Measurements from ENCODE around the gene VAPA. TPM values are rescaled to one million over a fixed set of nuclear protein-coding genes. Genes with fewer than 3 reads are reported as not detected.
A peak's percentile ranks its signal among the peaks of the same experiment; 100 is the strongest.

The VAPA gene
- total and polyA plus RNA-seq, 7 experiments from 2014 or later, result 109 to 278 (median 164) TPM

DNA sequence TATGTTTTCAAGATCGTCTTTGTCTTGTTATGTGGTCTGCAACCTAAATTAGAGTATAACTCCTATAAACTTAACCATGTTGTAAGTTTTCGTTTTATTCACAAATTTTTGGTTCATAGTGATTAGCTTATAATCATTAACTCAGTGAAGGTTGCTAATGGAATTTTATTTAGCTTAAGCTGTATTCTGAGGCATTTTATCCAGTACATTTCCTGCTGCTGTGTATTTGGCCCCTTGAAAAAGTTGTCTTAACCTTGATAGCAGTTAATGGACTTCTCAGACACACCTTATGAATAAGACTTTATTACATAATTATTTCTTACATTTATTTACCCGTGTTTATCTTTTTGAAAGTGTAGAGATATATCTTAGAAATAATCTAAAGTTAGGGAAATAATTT, 20.5 kb downstream of the VAPA start:
- no peaks in the 10 kb centered on the region for H3K9me3 ChIP-seq (ENCODE audit: control insufficient read depth in 2 of 3, low read length in 3 of 3)
- no peak overlapping the region for H3K27ac ChIP-seq (ENCODE audit: low read depth, low read length)
- ATAC-seq (no peak), DNase-seq (no peak)
- peaks cover 5 to 37% (median 18%) of the 10 kb centered on the region in 5 donors for H3K36me3 Mint-ChIP-seq
- H3K27me3 Mint-ChIP-seq, result no peaks in the 10 kb centered on the region
- no peaks in the 10 kb centered on the region for H3K9me3 Mint-ChIP-seq
- no peak overlapping the region for H3K4me3 ChIP-seq (ENCODE audit: low read length)
- peak overlapping the region in 1 of 9 donors; percentile 51 for H3K27ac Mint-ChIP-seq
- H3K4me3 Mint-ChIP-seq, result no peak overlapping the region
- H3K27me3 ChIP-seq (ENCODE audit: control insufficient read depth in 2 of 2, insufficient read depth in 2 of 2, low read length in 2 of 2), result no peaks in the 10 kb centered on the region
- H3K4me1 Mint-ChIP-seq, result peaks cover 13 to 39% (median 34%) of the 10 kb centered on the region in 7 donors
- CTCF ChIA-PET, result no interaction called here
- intact Hi-C loops (cut with micrococcal nuclease), result no loop called here
- POLR2A ChIA-PET, result interaction anchor here (1.2 kb wide), 1 partner anchor 19 kb away, joined by 3 read pairs; no protein-coding TSS in a partner anchor
- peaks cover 13 to 50% (median 16%) of the 10 kb centered on the region in 3 experiments for H3K36me3 ChIP-seq (ENCODE audit: control insufficient read depth in 2 of 3, insufficient read depth in 3 of 3, low read length in 3 of 3)
- peaks cover 3 to 4% of the 10 kb centered on the region in 2 donors for H3K4me1 ChIP-seq (ENCODE audit: control insufficient read depth in 2 of 2, insufficient read depth in 2 of 2, low read length in 2 of 2)

DNA sequence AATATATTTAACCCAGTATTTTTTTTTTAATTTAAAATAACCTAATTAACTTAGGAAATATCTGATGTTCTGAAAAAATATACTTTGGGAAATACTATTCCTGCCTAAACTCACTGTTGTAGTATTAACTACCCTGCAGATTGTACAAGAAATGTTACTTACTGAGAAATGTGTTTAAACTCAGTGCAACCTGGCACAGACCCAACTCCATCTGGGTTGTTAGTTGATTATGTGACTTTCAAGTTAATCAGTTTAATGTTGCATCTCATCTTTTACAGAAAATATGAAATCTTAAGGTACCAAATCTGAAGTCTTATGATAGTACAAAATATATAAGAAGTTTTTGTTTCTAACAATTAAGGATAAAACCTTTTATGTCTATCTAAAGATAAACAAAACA, 27.3 kb downstream of the VAPA start:
- Mint-ChIP-seq H3K4me1 (peaks cover 7 to 21% (median 16%) of the 10 kb centered on the region in 7 donors), H3K4me3 (no peak overlapping the region), H3K9me3 (no peaks in the 10 kb centered on the region), H3K36me3 (peaks cover 6 to 49% (median 31%) of the 10 kb centered on the region in 5 donors), H3K27me3 (no peaks in the 10 kb centered on the region), H3K27ac (no peak overlapping the region)
- ChIA-PET CTCF (no interaction called here), POLR2A (no interaction called here)
- peaks cover 20 to 47% (median 30%) of the 10 kb centered on the region in 3 experiments for H3K36me3 ChIP-seq (ENCODE audit: control insufficient read depth in 2 of 3, insufficient read depth in 3 of 3, low read length in 3 of 3)
- H3K27me3 ChIP-seq (ENCODE audit: control insufficient read depth in 2 of 2, insufficient read depth in 2 of 2, low read length in 2 of 2), result no peaks in the 10 kb centered on the region
- no peaks in the 10 kb centered on the region for H3K9me3 ChIP-seq (ENCODE audit: control insufficient read depth in 2 of 3, low read length in 3 of 3)
- intact Hi-C loops (cut with micrococcal nuclease), result no loop called here
- no peaks in the 10 kb centered on the region for H3K4me1 ChIP-seq (ENCODE audit: control insufficient read depth in 2 of 2, insufficient read depth in 2 of 2, low read length in 2 of 2)
- ATAC-seq (no peak), DNase-seq (no peak)
- H3K27ac ChIP-seq (ENCODE audit: low read depth, low read length), result no peak overlapping the region
- no peak overlapping the region for H3K4me3 ChIP-seq (ENCODE audit: low read length)

DNA sequence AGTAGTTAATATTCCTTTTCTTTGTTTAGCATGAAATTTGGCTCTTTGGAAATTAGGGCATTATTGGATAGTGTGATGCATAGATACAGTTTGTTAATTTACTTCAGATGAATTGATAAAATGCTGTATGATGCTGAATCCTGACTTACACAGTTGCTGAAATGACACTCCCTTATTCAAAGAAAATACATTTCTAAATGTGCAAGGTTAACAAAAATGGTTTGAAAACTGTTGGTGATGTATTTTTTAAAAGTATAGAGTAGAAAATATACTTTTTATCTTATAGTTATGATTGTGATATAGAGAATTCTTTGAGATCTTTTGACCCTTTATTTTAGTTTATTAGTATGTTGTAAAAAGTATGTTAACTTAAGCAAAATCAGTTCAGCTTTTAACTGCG, 27.8 kb downstream of the VAPA start:
- Mint-ChIP-seq H3K4me1 (peaks cover 7 to 21% (median 16%) of the 10 kb centered on the region in 7 donors), H3K9me3 (no peaks in the 10 kb centered on the region), H3K27me3 (no peaks in the 10 kb centered on the region), H3K36me3 (peaks cover 6 to 50% (median 28%) of the 10 kb centered on the region in 5 donors), H3K27ac (no peak overlapping the region), H3K4me3 (no peak overlapping the region)
- Histone ChIP-seq H3K27me3 (ENCODE audit: control insufficient read depth in 2 of 2, insufficient read depth in 2 of 2, low read length in 2 of 2) (no peaks in the 10 kb centered on the region), H3K4me3 (ENCODE audit: low read length) (no peak overlapping the region), H3K36me3 (ENCODE audit: control insufficient read depth in 2 of 3, insufficient read depth in 3 of 3, low read length in 3 of 3) (peaks cover 20 to 47% (median 35%) of the 10 kb centered on the region in 3 experiments), H3K4me1 (ENCODE audit: control insufficient read depth in 2 of 2, insufficient read depth in 2 of 2, low read length in 2 of 2) (no peaks in the 10 kb centered on the region), H3K27ac (ENCODE audit: low read depth, low read length) (no peak overlapping the region), H3K9me3 (ENCODE audit: control insufficient read depth in 2 of 3, low read length in 3 of 3) (no peaks in the 10 kb centered on the region)
- CTCF ChIA-PET, result no interaction called here
- no peak for DNase-seq
- POLR2A ChIA-PET, result interaction anchor here (1.3 kb wide), 1 partner anchor 28 kb away, joined by 8 read pairs; the partner anchor contains the start of gene VAPA
- ATAC-seq, result no peak
- intact Hi-C loops (cut with micrococcal nuclease), result no loop called here

DNA sequence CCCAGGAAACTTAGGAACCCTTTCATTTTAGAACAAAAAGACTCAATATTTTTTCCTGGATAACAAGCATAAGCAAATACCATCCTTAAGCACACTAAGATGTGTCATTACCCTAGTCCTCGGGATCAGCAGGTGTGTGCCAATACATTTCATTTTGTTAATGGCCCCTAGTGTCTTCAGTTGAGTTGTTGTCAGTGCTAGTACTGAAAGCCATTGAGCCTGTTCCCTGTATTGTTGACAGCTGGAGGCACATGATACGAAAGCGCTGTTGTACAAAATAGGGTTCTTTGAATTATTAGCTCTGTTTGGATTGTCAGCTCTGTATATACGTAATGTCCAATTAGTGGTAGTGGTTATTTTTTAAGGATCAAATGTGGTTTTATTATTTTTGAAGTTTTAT, 29.5 kb downstream of the VAPA start:
- ATAC-seq (no peak), DNase-seq (no peak)
- ChIA-PET POLR2A (no interaction called here), CTCF (no interaction called here)
- Histone ChIP-seq H3K27me3 (ENCODE audit: control insufficient read depth in 2 of 2, insufficient read depth in 2 of 2, low read length in 2 of 2) (no peaks in the 10 kb centered on the region), H3K27ac (ENCODE audit: low read depth, low read length) (no peak overlapping the region), H3K4me3 (ENCODE audit: low read length) (no peak overlapping the region), H3K36me3 (ENCODE audit: control insufficient read depth in 2 of 3, insufficient read depth in 3 of 3, low read length in 3 of 3) (peaks cover 21 to 36% (median 23%) of the 10 kb centered on the region in 3 experiments), H3K4me1 (ENCODE audit: control insufficient read depth in 2 of 2, insufficient read depth in 2 of 2, low read length in 2 of 2) (no peaks in the 10 kb centered on the region), H3K9me3 (ENCODE audit: control insufficient read depth in 2 of 3, low read length in 3 of 3) (no peaks in the 10 kb centered on the region)
- Mint-ChIP-seq H3K27ac (no peak overlapping the region), H3K4me1 (peaks cover 7 to 21% (median 10%) of the 10 kb centered on the region in 7 donors), H3K9me3 (no peaks in the 10 kb centered on the region), H3K36me3 (peaks cover 6 to 47% (median 26%) of the 10 kb centered on the region in 5 donors), H3K27me3 (no peaks in the 10 kb centered on the region), H3K4me3 (no peak overlapping the region)
- intact Hi-C loops (cut with micrococcal nuclease), result no loop called here

DNA sequence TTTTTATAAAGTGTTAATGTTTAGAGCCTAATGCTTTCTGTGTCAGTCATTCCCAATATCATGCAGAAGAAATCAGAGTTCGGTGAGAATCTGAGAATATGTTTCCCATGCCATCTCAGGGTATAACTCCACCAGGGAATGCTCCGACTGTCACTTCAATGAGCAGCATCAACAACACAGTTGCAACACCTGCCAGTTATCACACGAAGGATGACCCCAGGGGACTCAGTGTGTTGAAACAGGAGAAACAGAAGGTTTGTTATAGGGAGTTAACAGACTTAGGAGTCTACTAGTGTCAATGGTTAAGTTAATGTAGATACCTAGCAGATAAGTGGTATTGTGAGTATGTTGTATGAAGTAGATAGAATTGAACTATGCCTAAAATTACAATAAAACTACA, 31.0 kb downstream of the VAPA start:
- POLR2A ChIA-PET, result no interaction called here
- ATAC-seq (no peak), DNase-seq (no peak)
- CTCF ChIA-PET, result no interaction called here
- H3K4me3 Mint-ChIP-seq, result no peak overlapping the region
- H3K36me3 Mint-ChIP-seq, result peaks cover 4 to 48% (median 26%) of the 10 kb centered on the region in 5 donors
- H3K9me3 Mint-ChIP-seq, result no peaks in the 10 kb centered on the region
- Histone ChIP-seq H3K4me1 (ENCODE audit: control insufficient read depth in 2 of 2, insufficient read depth in 2 of 2, low read length in 2 of 2) (no peaks in the 10 kb centered on the region), H3K27ac (ENCODE audit: low read depth, low read length) (no peak overlapping the region), H3K9me3 (ENCODE audit: control insufficient read depth in 2 of 3, low read length in 3 of 3) (no peaks in the 10 kb centered on the region), H3K27me3 (ENCODE audit: control insufficient read depth in 2 of 2, insufficient read depth in 2 of 2, low read length in 2 of 2) (no peaks in the 10 kb centered on the region), H3K36me3 (ENCODE audit: control insufficient read depth in 2 of 3, insufficient read depth in 3 of 3, low read length in 3 of 3) (peaks cover 18 to 26% (median 19%) of the 10 kb centered on the region in 3 experiments), H3K4me3 (ENCODE audit: low read length) (no peak overlapping the region)
- no peaks in the 10 kb centered on the region for H3K27me3 Mint-ChIP-seq
- H3K27ac Mint-ChIP-seq, result no peak overlapping the region
- H3K4me1 Mint-ChIP-seq, result peaks cover 3 to 21% (median 8%) of the 10 kb centered on the region in 7 donors
- intact Hi-C loops (cut with micrococcal nuclease), result no loop called here

DNA sequence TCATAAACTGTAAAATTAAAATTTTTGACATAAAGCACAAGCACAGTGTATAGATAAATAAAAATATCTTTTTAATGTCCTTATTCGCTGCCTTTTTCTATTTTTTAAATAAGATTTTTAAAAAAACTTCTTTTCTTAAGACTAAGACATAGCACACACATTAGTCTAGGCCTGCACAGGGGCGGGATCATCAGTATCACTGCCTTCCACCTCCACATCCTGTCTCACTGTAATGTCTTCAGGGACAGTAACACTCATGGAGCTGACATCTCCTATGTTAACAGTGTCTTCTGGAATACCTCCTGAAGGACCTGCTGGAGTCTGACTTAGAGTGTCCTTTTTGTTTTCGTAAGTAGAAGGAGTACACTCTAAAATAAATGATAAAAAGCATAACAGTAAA, 33.0 kb downstream of the VAPA start:
- no peak overlapping the region for H3K27ac ChIP-seq (ENCODE audit: low read depth, low read length)
- H3K4me3 Mint-ChIP-seq, result no peak overlapping the region
- no peaks in the 10 kb centered on the region for H3K9me3 Mint-ChIP-seq
- H3K27me3 ChIP-seq (ENCODE audit: control insufficient read depth in 2 of 2, insufficient read depth in 2 of 2, low read length in 2 of 2), result no peaks in the 10 kb centered on the region
- H3K27ac Mint-ChIP-seq, result no peak overlapping the region
- no peaks in the 10 kb centered on the region for H3K9me3 ChIP-seq (ENCODE audit: control insufficient read depth in 2 of 3, low read length in 3 of 3)
- intact Hi-C loops (cut with micrococcal nuclease), result no loop called here
- ATAC-seq (no peak), DNase-seq (no peak)
- peaks cover 3 to 19% (median 13%) of the 10 kb centered on the region in 7 donors for H3K4me1 Mint-ChIP-seq
- peaks cover 14 to 34% (median 19%) of the 10 kb centered on the region in 3 experiments for H3K36me3 ChIP-seq (ENCODE audit: control insufficient read depth in 2 of 3, insufficient read depth in 3 of 3, low read length in 3 of 3)
- H3K36me3 Mint-ChIP-seq, result peaks cover 0 to 51% (median 21%) of the 10 kb centered on the region in 5 donors
- ChIA-PET CTCF (no interaction called here), POLR2A (interaction anchor here (0.5 kb wide), 1 partner anchor 610 kb away, joined by 3 read pairs; no protein-coding TSS in a partner anchor)
- no peaks in the 10 kb centered on the region for H3K27me3 Mint-ChIP-seq
- no peaks in the 10 kb centered on the region for H3K4me1 ChIP-seq (ENCODE audit: control insufficient read depth in 2 of 2, insufficient read depth in 2 of 2, low read length in 2 of 2)
- H3K4me3 ChIP-seq (ENCODE audit: low read length), result no peak overlapping the region

DNA sequence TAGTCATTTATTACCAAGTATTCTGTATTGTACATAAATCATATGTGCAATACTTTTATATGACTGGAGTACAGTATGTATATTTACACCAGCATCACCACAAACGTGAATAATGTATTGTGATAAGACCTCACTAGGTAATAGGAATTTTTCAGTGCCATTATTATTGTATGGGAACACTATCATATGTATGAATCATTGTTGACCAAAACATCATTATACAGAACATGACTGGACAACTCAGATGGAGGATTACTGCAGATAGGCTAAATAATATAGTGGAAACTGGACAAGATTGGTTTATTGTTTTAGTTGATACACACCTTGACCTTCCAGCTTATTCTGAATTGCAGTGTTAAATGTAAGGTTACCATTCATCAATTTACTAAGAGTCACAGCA, 33.4 kb downstream of the VAPA start:
- Mint-ChIP-seq H3K27ac (no peak overlapping the region), H3K36me3 (peaks cover 0 to 54% (median 24%) of the 10 kb centered on the region in 5 donors), H3K27me3 (no peaks in the 10 kb centered on the region), H3K9me3 (no peaks in the 10 kb centered on the region), H3K4me1 (peaks cover 3 to 19% (median 12%) of the 10 kb centered on the region in 7 donors), H3K4me3 (no peak overlapping the region)
- no peaks in the 10 kb centered on the region for H3K4me1 ChIP-seq (ENCODE audit: control insufficient read depth in 2 of 2, insufficient read depth in 2 of 2, low read length in 2 of 2)
- POLR2A ChIA-PET, result no interaction called here
- H3K9me3 ChIP-seq (ENCODE audit: control insufficient read depth in 2 of 3, low read length in 3 of 3), result no peaks in the 10 kb centered on the region
- DNase-seq, result no peak
- no peak overlapping the region for H3K27ac ChIP-seq (ENCODE audit: low read depth, low read length)
- no peak overlapping the region for H3K4me3 ChIP-seq (ENCODE audit: low read length)
- intact Hi-C loops (cut with micrococcal nuclease), result no loop called here
- H3K27me3 ChIP-seq (ENCODE audit: control insufficient read depth in 2 of 2, insufficient read depth in 2 of 2, low read length in 2 of 2), result no peaks in the 10 kb centered on the region
- CTCF ChIA-PET, result no interaction called here
- no peak for ATAC-seq
- H3K36me3 ChIP-seq (ENCODE audit: control insufficient read depth in 2 of 3, insufficient read depth in 3 of 3, low read length in 3 of 3), result peaks cover 14 to 37% (median 19%) of the 10 kb centered on the region in 3 experiments
